Chondrocyte (in vitro differentiated cells): ENCODE results near the gene HIVEP1. TPM values are rescaled to one million over a fixed set of nuclear protein-coding genes. Genes with fewer than 3 reads are reported as not detected.

ENCODE experiments used
- DNase-seq: peaks from one replicate; pipeline ENCODE4 v3.0.0; 2021; ENCODE audit warnings: mixed read lengths, low spot score
- H3K27ac Mint-ChIP-seq: one replicate; pipeline ENCODE4 v1.8.0; 2021; ENCODE audit warnings: mild to moderate bottlenecking, moderate library complexity, mixed read lengths; ENCODE audit not compliant: unreplicated experiment
- H3K27me3 Mint-ChIP-seq: 2 replicates; pipeline ENCODE4 v1.8.0; 2021; ENCODE audit warnings: low read depth, mixed read lengths
- H3K36me3 Mint-ChIP-seq: 2 replicates; pipeline ENCODE4 v1.8.0; 2021; ENCODE audit warnings: low read depth, mixed read lengths
- H3K4me1 Mint-ChIP-seq: 2 replicates; pipeline ENCODE4 v1.8.0; 2021; ENCODE audit warnings: low read depth, mild to moderate bottlenecking, mixed read lengths
- H3K4me3 Mint-ChIP-seq: one replicate; pipeline ENCODE4 v1.8.0; 2021; ENCODE audit warnings: mild to moderate bottlenecking, moderate library complexity, mixed read lengths; ENCODE audit not compliant: unreplicated experiment
- H3K9me3 Mint-ChIP-seq: 2 replicates; pipeline ENCODE4 v1.8.0; 2021; ENCODE audit warnings: low read depth, mixed read lengths
- total RNA-seq: library from RNA; stranded (reverse); gene quantifications from 3 replicates; pipeline ENCODE4 v1.2.1, GENCODE V29; 2021
- TF ChIP-seq, protein P1 (sequence below): fragments of 200-600 bp; sonication (generic); IDR thresholded peaks from 2 replicates; pipeline ENCODE4 v1.5.0; 2021; ENCODE audit warnings: antibody characterized with exemption, mild to moderate bottlenecking, moderate library complexity

The HIVEP1 gene
- total RNA-seq, 1 donor from 2014 or later = 49.7 TPM

DNA sequence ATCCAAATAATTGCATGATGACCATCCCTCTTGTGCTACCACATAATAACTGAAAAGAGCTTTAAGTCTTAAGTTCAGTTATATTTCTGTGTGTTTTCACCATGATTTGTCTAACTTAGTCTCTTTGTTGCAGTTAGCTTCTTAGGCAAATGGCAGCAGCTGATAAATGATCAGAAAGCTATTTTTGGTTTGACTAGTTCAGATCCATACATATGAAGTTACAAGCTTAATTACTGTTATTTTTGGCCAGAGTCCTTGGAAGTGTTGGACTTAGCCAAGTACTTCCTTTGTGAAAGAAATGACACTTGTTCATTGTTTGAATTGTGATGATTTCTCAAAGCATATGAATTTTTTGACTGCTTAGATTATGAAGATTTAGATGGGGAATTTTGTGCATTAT, 54.2 kb downstream of the HIVEP1 start:
- peak overlapping the region; percentile 73 for H3K27ac Mint-ChIP-seq
- no peak overlapping the region for H3K4me3 Mint-ChIP-seq
- TF ChIP-seq, protein P1, sequence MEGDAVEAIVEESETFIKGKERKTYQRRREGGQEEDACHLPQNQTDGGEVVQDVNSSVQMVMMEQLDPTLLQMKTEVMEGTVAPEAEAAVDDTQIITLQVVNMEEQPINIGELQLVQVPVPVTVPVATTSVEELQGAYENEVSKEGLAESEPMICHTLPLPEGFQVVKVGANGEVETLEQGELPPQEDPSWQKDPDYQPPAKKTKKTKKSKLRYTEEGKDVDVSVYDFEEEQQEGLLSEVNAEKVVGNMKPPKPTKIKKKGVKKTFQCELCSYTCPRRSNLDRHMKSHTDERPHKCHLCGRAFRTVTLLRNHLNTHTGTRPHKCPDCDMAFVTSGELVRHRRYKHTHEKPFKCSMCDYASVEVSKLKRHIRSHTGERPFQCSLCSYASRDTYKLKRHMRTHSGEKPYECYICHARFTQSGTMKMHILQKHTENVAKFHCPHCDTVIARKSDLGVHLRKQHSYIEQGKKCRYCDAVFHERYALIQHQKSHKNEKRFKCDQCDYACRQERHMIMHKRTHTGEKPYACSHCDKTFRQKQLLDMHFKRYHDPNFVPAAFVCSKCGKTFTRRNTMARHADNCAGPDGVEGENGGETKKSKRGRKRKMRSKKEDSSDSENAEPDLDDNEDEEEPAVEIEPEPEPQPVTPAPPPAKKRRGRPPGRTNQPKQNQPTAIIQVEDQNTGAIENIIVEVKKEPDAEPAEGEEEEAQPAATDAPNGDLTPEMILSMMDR = no peak
- peaks cover 52% of the 10 kb centered on the region for H3K4me1 Mint-ChIP-seq
- H3K27me3 Mint-ChIP-seq = no peaks in the 10 kb centered on the region
- no peaks in the 10 kb centered on the region for H3K36me3 Mint-ChIP-seq
- DNase-seq = no peak
- no peaks in the 10 kb centered on the region for H3K9me3 Mint-ChIP-seq

DNA sequence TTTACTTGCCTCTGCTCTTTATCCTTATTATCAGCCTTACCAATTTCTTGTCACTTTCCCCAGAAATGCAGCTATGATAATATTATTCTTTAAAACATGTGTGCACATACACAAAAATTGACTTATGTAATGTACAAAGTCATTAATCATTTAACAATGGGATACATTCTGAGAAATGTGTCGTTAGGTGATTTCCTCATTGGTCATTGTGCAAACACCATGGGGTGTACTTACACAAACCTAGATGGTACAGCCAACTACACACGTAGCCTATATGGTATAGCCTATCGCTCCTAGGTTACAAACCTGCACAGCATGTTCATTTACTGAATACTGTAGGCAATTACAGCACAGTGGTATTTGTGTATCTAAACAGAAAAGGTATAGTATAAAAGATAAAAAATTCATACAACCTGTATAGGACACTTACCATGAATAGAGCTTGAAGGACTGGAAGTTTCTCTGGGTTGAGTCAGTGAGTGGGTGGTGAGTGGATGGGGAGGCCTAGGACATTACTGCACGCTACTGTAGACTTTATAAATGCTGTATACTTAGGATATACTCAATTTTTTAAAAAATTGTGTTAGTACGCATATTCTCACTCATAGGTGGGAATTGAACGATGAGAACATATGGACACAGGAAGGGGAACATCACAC, 56.9 kb downstream of the HIVEP1 start:
- H3K4me3 Mint-ChIP-seq = no peak overlapping the region
- H3K27me3 Mint-ChIP-seq = no peaks in the 10 kb centered on the region
- H3K9me3 Mint-ChIP-seq = no peaks in the 10 kb centered on the region
- H3K4me1 Mint-ChIP-seq = peaks cover 48% of the 10 kb centered on the region
- TF ChIP-seq, protein P1 = no peak
- H3K27ac Mint-ChIP-seq = no peak overlapping the region
- no peak for DNase-seq
- H3K36me3 Mint-ChIP-seq = peaks cover 3% of the 10 kb centered on the region

DNA sequence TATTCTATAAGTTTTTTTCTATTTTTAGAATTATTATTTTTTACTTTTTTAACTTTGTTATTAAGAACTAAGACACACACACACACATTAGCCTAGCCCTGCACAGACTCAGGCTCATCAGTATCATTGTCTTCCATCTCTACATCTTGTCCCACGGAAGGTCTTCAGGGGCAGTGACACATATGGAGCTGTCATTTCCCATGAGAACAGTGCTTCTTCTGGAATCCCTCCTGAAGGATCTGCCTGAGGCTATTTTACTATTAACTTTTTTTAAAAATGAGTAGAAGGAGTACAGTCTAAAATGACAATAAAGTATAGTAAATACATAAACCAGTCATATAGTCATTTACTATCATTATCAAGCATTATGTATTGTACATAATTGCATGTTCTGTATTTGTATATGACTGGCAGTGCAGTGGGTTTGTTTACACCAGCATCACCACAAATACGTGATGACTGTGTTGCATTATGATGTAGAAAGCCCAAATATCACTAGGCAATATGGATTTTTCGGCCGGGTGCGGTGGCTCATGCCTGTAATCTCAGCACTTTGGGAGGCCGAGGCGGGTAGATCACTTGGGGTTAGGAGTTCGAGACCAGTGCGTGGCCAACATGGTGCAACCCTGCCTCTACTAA, 57.9 kb downstream of the HIVEP1 start:
- peaks cover 46% of the 10 kb centered on the region for H3K4me1 Mint-ChIP-seq
- H3K9me3 Mint-ChIP-seq = no peaks in the 10 kb centered on the region
- H3K27me3 Mint-ChIP-seq = no peaks in the 10 kb centered on the region
- TF ChIP-seq, protein P1 = no peak
- no peak overlapping the region for H3K4me3 Mint-ChIP-seq
- H3K27ac Mint-ChIP-seq = no peak overlapping the region
- peaks cover 3% of the 10 kb centered on the region for H3K36me3 Mint-ChIP-seq
- no peak for DNase-seq

DNA sequence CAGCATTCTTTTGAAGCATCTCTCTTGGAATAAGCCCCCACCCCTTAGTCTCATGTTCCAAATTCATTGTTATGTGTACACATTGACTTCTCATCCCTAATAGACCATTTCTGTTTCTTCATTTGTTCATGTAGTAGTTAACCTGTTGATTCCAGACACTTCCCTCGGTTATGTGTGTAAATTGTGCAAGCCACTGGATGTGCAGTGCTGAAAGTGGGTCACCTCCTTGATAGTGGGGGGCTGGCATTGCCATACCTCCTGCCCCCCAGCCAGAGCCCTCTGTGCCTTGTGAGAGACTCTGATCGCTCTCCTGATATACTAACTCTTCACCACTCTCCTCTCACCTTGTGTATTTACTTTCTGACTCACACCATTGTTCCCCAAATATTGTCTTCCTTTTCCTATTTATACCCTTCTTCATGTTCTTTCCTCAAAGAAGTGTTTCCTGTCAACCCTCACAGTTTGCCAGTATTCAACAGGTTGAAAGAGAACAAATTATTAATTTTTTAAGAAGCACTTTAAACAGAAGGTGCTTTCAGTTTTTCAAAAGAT, 59.0 kb downstream of the HIVEP1 start:
- Mint-ChIP-seq H3K27me3 (no peaks in the 10 kb centered on the region), H3K4me1 (peaks cover 46% of the 10 kb centered on the region), H3K27ac (no peak overlapping the region), H3K4me3 (no peak overlapping the region), H3K36me3 (peaks cover 3% of the 10 kb centered on the region), H3K9me3 (no peaks in the 10 kb centered on the region)
- DNase-seq = no peak
- TF ChIP-seq, protein P1 = no peak

DNA sequence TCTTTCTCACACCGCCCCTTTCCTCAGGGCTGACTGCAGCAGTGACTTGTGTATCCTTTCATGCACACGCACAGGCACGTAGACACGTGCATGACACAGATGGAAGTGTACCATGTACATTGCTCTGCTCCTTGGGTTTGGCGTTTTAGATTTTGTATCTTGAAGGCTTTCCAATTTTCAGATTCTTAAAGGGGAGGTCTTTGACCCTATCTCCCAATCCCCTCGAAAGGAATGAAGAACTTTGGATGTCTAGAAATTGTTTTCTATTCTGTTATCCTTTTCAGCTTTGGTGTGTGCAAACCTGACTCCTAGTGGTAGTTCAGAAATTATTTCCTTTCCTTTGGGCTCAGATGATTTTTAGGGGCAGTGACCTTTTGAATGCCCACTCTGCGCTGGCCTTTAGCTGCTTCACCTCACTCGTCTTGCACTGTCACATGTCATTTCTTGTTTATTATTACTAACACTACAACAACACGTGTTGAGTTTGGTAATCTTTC, 63.0 kb downstream of the HIVEP1 start:
- H3K4me3 Mint-ChIP-seq = no peak overlapping the region
- H3K27me3 Mint-ChIP-seq = no peaks in the 10 kb centered on the region
- H3K36me3 Mint-ChIP-seq = peaks cover 3% of the 10 kb centered on the region
- no peaks in the 10 kb centered on the region for H3K9me3 Mint-ChIP-seq
- peak overlapping the region; percentile 10 for H3K27ac Mint-ChIP-seq
- TF ChIP-seq, protein P1 = peak; percentile 79
- peaks cover 27% of the 10 kb centered on the region for H3K4me1 Mint-ChIP-seq
- no peak for DNase-seq
